NCI-H1436 (cell line): ENCODE results near the gene ARID3B.
"Not testable (repeated sequence)": the region's sequence is repeated elsewhere in the genome, so short reads cannot be mapped to it uniquely, and the experiment has no call there.

Source experiments
- DNase-seq: peaks from one replicate; lab custom pipeline; 2025; lab: John Stamatoyannopoulos, UW

Gene ARID3B

DNA sequence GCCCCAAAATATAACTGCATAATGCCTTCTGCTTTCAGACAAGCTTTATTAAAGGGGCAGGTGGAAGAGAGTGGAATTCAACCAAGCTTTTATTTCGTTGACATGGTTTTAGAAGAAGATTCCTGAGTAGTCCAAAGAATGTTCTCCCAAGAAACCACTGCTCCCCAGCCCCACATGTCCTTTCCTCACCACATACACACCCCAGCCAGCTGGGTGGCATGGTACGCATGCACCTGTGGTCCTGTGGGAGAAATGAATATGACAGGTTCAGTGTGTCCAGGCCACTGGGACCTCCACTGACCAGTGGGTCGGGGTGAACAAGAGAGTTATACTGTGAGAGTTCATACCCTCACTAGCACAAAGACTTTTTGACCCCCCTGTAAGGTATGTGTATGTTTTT lies 30.2 kb downstream of the ARID3B start:
- no peak for DNase-seq

DNA sequence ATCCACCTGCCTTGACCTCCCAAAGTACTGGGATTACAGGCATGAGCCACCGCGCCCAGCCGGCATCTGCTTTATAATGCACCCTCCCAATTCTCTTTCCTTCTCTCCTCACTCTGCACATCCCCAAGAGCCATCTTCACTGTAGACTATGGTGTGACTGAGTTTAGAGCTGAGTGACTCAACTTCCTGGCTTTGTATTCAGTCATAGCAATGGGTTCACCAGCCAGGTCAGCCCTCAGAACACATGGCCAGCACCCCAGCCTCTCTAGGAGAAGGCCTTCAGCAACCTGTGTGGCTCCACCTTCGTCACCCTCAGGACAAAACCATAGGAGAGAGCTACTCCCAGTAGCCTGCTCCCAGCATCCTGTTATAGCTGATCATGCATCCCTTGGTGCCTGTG lies 33.0 kb downstream of the ARID3B start:
- no peak for DNase-seq

DNA sequence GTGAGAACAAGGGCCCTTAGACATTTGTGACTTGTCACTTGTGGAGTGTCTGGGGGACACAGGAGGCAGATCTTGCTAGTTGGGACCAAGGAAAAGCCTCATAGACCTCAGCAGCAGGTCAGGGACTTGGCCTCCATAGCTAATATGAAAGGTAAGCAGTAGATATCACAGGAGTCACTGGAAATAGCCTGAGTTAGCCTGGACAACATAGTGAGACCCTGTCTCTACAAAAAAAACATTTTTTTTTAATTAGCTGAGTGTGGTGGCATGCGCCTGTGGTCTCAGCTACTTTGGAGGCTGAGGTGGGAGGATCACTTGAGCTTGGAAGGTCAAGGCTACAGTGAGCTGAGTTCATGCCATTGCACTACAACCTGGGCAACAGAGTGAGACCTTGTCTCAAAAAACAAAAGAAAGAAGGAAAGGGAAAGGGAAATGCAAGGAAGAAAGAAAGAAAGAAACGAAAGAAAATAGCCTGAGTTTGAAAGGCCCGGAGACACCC lies 37.5 kb downstream of the ARID3B start:
- DNase-seq = no peak

DNA sequence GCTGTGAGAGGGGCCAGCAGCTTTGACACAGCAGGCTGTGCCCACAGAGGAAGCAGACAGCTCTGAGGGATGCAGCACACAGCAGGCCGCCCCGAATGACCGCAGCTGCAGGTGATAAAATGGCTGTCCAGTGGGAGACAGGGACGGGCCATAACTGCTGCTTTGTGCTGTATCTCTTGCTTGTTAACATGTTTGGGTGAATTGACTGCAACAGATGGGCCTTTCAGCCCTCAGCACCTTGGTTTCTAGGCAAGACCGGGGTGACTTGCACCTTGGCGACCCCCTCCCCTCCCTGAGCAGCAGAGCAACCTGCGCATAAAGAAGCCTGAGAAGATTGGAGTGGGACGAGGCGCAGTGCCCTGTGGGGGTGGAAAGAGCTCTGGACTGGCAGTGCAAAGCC lies 38.0 kb downstream of the ARID3B start:
- no peak for DNase-seq

DNA sequence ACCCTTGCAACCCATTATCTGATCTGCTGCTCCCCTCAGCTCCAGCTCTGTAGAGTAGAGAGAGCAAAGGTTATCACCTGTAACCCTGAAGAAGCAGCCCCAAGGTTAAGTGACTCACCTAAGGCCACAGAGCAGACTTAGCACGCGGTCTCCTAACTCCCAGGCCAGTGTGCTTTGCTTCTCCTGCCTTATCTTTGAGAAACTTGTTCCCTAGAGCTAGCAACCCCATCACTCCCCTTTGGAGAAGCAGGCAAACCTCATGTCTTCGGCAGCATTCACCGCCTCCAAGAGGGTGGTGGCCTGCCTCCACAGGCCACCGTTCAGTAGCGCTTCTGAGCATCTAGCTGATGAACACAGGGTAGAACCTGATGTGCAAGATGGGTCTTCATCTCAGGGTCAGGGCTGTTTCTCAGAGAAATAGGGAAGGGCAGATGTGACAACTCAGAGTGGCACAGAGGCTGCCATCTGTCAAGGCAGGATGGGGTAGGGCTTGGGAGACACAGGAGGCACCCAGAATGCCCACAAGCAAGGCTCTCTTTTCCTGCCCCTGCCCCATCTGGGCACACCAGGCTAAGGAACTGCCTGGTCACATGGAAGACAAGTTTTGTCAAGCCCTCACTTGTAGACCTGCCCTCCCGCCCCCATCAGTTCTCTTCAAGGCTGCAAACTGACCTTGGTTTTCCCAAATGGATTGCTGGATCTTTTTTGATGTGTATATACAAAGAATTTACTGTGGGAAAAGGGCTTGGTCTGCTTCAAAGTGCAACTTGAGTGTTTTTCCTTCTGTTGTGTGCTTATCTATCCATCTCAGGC lies 39.7 kb downstream of the ARID3B start:
- DNase-seq = no peak

DNA sequence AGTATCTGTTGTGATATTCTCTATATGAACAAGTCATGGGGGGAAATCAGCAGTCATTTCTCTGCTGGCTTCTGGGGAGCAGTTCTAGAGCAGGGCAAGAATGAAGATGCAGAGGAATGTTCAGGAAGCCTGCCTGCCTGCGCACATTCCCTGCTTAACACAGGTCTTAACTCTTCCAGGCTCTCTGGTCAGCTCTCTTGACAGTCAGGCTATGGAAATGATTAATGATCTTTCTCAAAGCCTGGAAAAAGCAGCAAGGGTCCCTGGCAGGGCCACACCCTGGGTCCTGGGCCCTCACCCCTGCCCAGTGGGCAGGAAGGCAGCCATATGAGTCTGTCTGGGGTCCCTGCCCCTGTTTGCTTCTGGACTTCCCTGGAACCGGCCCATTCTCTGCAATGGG lies 43.2 kb downstream of the ARID3B start:
- no peak for DNase-seq

DNA sequence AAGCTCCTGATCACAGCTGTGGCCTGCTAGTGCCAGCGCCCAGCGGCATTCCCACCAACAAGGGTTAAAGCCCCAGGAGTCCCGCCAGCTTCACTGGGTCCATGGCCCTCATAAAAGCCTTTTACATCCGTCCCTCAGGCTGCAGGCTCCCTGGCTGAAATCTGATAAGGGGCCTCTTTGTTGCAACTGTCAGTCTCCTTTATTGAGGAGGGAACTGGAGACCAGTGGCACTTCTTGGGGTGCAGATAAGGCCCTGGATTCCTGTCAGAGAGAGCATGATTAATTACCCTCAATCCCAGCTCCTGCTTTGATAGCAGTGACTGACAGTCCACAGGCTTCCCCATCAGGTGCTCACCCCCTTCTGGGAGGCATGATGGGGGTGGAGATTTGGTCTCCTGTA lies 43.8 kb downstream of the ARID3B start:
- DNase-seq = no peak

DNA sequence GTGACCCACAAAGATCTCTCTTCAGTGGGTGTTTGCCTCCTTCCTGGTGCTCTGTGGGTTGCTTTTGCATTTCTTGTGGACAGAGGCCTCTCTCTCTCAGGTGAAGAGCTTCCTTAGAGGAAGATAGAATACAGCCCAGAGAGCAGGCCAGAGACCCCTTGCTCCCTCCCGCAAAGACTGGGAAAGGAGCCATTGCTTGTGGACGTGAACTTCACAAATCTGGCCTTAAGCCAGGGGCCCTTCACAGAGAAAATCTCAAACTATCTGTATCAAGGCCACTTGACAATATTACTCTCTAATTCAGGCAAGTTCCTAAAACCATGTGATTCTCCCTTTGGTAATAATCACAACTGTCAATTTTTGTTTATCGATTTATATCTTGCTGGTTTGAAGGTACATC lies 44.2 kb downstream of the ARID3B start:
- no peak for DNase-seq

DNA sequence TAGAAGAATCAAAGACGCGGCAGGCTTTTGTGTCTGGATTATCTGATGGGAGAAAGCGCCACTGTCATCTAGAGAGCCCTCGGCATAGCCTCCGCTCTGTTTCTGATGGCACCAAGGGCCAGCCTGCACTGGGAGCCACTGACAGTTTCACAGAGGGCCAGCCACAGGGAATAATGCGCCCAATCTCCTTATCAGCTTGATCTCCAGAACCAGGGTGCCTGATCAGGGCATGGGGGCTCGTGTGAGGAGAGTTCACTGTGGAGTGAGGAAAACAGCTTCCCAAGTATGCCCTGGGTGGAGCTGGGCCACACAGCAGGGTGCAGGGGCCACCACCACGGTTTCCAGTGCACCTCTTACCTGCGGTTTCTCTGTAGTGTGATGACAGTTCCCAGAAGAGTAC lies 44.8 kb downstream of the ARID3B start:
- no peak for DNase-seq

DNA sequence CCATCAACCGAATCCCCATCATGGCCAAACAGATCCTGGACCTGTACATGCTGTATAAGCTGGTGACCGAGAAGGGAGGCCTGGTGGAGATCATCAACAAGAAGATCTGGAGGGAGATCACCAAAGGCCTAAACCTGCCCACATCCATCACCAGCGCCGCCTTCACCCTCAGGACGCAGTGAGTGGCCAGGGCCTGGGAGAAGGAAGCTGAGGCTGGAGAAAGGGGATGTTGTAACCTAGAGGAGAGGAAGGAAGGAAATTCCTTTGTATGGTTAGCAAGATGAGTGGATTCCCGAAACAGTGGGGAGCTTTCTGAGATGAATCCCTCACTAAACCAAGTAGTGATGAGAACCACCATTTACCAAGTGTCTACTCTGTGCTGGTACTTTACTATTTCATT lies 48.8 kb downstream of the ARID3B start:
- no peak for DNase-seq

DNA sequence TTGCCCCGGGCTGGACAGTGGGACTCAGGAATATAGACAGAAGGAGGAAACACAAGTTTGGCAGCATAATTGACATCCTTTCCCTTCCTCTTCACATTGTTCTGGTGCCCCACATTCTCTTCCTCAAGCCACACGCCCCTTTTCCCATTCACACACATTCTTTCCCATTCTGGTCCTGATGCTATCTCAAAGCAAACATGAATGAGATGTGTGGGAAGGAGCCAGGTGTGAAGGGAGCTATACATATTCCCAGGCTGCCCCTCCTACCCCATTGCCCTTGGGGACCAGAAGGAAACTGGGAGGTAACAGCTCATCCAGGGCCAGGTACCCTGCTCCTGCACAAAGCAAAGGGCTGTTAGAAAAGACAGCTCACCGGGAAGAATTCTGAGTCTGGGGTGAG lies 51.2 kb downstream of the ARID3B start:
- DNase-seq = no peak

DNA sequence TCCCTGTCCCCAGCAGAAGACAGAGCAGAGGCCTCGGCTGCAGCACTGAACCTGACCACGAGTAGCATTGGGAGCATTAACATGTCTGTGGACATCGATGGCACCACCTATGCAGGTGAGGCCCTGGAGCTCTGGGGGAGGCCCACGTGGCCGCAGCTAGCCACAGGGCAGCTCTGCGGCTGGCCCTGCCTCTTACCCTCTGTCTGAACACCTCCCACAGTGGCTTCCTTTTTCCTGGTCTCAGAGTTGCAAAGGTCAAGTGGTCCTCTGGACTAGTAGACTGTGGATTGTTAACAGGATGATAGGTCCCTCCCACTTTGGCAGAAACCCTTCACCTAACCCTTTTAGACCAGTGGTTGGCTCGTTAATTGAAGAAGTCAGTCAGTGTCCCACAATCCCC lies 52.1 kb downstream of the ARID3B start:
- DNase-seq = no peak

DNA sequence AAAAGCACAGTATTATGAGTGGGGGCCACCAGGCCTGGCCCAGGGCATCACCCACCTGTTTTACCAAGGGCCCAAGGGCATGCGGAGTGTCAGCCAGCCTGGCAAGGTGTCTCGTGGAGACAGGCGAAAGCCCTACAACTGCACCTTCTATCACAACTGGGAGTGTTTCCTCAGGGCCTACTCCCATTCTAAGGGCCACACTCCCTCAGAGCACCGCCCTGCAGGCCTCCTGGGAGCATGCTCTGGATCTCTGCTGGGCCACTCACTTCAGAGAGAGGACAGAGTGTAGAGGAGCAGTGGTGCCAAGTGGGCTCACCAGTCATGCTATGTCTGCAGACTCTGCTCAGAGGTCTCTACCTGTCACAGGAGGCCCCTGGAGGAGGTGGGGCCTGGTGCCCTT lies 53.4 kb downstream of the ARID3B start:
- no peak for DNase-seq

DNA sequence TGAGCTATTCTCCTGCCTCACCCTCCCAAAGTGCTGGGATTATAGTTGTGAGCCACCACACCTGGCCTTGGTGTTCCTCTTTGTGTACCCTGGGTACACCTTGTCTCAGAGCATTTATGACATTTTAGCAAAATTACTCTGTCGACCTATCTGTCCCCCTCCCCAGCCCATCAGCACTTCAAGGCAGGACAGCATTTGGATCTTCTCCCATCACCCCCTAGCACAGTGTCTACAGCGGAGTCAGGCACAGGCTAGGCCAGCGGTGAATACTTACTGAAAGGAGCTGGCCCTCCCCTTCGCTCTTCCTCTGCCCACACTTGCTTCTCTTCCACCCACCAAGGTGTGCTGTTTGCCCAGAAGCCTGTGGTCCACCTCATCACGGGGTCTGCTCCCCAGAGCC lies 54.3 kb downstream of the ARID3B start:
- DNase-seq = no peak

DNA sequence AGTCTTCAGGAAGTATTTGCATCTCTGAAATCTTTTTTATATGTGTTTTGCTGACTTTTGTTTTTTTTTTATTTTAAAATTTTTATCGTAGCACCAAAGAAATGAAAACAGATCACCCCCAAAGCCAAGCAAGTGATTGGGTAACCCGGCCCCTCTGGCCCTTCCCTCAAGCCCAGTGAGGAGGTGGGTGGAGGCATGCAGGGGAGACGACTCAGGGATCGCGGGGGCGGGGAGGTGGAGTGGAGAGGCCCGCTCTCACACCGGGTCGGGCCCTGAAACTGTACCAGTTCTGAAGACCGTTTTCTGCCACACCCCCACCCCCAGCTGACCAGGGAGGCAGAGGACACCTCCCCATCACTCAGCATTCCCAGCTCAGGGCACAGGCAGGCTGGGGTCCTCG lies 55.7 kb downstream of the ARID3B start:
- not testable (repeated sequence) for DNase-seq

DNA sequence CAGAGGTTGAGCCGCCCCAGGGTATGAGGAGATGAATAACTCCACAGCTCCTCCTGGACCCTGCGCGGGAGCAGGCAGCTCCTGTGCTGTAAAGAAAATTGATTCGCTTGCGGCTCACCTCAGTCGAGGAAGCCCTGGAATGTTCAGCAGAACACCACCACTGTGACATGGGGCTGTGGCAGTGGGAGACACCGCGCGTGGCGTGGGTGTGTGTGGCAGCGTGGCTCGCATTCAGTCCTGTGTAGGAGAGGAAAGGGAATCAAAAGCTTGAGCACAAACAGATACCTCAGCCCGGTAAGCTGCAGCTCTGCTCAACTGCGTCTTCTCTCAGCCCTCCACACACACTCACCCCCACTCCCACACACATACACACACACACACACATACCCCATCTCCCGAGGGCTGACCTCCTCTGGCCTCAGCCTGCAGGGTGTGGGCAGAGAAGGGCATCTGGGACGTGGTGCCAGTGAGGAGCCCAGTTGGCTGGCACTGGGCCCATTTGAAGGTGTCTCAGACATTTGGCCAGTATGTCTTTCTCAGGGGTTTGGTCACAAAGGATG lies 56.2 kb downstream of the ARID3B start:
- DNase-seq = not testable (repeated sequence)

DNA sequence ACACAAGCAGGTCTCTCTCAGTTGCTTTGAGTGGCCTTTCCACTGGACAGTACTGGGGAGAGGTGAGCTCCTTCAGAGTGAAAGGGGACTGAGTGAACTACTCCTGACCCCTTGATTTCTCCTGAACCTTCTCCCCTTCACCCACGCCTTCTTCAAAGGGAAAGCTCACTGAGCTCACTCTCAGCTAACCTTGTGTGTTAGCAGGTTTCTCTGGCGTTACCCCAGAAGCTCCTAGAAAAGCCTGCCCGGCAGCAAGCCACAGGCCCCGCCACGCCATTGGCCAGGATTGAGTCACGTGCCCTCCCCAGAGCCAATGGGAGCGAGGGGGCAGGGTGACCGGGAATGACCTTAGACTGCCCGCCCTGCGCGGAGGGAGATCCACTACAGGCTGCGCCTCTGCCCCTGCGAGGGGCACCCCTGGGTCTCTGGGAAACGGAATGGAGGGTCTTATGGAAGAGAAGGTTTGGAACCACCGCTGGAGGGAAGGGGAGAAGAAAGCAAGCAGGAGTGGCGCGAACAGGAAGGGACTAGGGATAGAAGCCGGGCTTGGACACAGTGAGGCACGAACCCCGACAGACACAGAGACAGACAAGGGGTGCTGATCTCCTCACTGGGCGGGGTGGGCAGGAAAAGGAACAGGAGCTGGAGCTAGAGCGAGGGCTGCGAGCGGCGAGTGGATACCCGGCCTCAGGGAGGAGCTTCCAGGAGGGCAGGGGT lies 57.3 kb downstream of the ARID3B start:
- DNase-seq = peak; percentile 90

DNA sequence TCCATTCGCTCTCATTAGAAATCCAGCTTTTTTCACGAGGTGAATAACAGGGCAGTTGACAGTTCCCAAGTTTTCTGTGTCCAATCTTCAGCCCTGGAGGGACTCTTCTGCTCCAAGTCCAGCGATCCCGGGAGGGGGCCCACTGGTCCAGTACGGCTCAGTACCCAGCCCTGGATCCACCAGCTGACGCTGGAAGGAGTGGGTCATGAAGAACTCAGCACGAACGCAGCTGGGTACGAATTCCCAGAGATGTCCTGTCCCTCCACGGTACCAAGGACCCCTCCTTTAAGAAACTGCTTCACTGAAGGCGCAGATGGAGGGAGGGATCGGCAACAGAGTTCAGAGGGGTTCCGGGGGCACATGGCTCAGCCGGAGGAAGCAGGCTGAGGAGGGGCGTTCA lies 58.1 kb downstream of the ARID3B start:
- DNase-seq = no peak

DNA sequence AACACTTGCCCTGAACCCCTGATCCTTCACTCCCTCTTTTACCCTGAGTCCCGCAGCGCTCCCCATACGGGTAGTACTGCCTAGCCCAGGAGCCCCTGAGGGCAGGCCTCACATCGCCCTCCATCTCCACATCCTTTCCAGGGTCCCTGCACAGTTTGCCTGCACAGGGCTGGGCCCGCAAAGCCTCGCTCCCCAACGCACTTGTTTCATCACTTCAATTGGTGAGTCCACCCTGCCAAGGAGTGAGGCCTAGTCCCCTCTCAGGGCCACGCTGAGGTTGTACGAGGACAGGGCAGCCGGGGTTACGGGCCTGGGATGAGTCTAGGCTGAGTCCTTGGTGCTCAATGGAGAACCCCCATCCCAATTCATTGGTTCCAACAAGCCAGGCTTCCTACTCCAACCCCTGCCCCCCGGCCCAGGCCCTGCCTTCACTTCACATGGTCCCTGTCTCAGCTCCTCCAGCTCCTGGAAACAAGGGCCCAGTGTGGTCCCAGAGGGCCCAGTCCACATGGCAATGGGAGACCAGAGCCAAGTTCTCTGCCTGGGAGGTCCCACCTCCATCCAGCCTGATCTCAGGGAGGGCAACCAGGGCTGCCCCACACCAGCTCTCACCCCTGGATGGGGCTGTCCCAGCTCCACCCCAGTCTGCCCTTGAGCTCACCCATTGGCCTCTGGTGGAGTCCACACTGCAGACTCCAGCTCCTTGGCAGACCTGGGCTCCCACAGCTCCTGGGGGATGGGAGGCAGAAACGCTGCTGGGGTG lies 62.2 kb downstream of the ARID3B start:
- no peak for DNase-seq

DNA sequence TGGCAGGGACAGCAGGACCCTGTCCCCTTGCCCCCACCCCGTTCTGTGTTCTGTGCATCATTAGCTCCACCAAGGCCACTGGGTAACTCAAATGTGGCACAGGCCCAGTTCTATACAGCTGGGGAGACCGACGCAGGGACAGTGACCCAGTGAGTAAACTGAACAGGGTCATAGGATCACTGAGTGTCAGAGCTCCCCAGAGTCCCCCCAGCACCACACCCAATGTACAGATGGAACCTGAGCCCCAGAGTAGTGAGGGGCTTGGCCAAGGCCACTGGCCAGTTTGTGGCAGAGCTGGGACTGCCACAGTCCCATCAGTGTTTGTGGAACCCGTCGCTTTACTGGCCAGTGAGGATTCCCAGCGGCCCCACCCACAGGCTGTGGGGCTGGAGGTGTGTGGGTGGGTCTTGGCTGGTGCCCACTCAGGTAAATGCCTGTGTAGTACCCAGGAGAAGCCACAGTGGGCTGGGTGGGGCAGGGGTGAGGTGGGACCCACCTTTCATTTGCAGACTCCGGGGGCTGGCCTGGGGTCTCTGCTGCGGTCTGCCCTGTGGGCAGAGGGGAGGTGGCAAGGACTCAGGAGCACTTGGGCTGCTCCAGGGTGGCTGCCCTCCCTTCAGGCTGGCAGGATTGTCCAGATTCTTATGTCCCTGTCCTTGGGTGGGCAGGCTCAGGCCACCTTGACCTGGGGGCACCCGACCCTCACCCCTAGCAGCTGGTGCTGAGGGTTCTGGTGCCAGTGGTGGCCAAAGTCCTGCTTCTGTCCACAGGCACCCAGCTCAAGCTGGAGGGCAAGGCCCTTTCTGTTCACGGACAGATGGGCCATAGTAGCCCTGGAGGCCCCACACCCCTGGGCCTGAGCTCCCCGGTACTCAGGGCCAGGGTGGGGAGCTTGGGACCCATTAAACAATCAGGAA lies 63.0 kb downstream of the ARID3B start:
- DNase-seq = no peak
